ENCODE results near the gene GTF3A.

- no peak for TF ChIP-seq EP300 (IDR thresholded peaks at IDR 0.05)
- no peak for TF ChIP-seq POLR2AphosphoS5 (IDR thresholded peaks at IDR 0.05)
- no peak for TF ChIP-seq CTCF (IDR thresholded peaks at IDR 0.05)
Measured at GRCh38 chr13:27437126-27437525, 12.7 kb downstream of the GTF3A start.

Measured in stomach (tissue), 4 donors.